Measurements from ENCODE around the gene MPRIP. TPM values are rescaled to one million over a fixed set of nuclear protein-coding genes. Genes with fewer than 3 reads are reported as not detected.

MPRIP gene
- polyA plus RNA-seq, 1 donor (not counting 4 experiments of a cell fraction or from before 2014, with no cell fraction given), result 113 TPM

DNA sequence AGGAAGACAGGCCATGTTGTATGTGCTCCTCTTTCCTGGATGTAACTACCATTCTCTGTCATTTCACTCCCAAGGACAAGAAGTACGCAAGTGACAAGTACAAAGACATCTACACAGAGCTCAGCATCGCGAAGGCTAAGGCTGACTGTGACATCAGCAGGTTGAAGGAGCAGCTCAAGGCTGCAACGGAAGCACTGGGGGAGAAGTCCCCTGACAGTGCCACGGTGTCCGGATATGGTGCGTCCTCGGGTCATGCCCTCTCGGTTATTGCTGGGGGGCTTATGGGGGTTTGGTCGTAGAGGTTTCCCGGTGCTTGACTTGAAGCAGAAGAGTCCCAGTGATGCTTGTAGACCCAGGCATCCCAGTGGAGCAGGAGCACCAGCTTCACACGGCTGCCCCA is 134.9 kb downstream of the MPRIP start:
- Histone ChIP-seq H3K4me3 (ENCODE audit: control insufficient read depth in 2 of 3, extremely low read depth in 1 of 3, insufficient read depth in 2 of 3, low read depth in 1 of 3, low read length in 3 of 3) (no peak overlapping the region), H3K79me2 (ENCODE audit: control insufficient read depth, insufficient read depth, low read length) (no peaks in the 10 kb centered on the region), H3K9me1 (ENCODE audit: control insufficient read depth, extremely low read depth, insufficient read depth, low read length) (no peaks in the 10 kb centered on the region), H3K27ac (ENCODE audit: control insufficient read depth, insufficient read depth, low read length) (no peak overlapping the region), H3K36me3 (ENCODE audit: control insufficient read depth in 2 of 2, extremely low read depth in 1 of 2, insufficient read depth in 2 of 2, low read length in 2 of 2) (peaks cover 70 to 71% of the 10 kb centered on the region in 2 experiments), H2AFZ (ENCODE audit: control insufficient read depth, low read length) (no peak overlapping the region), H3K4me1 (ENCODE audit: control insufficient read depth, extremely low read depth, insufficient read depth, low read length) (no peaks in the 10 kb centered on the region), H3K9me3 (ENCODE audit: control insufficient read depth, low read depth, low read length) (no peaks in the 10 kb centered on the region), H3K27me3 (ENCODE audit: control insufficient read depth, extremely low read depth, insufficient read depth, low read length) (no peaks in the 10 kb centered on the region), H3K4me2 (ENCODE audit: control insufficient read depth, extremely low read depth, insufficient read depth, low read depth, low read length) (no peak overlapping the region), H4K20me1 (ENCODE audit: control insufficient read depth, extremely low read depth, insufficient read depth, low read length) (peaks cover 3% of the 10 kb centered on the region), H3K9ac (ENCODE audit: control insufficient read depth, extremely low read depth, insufficient read depth, low read length) (no peak overlapping the region)
- dilution Hi-C loops (cut with MboI; ENCODE audit: extremely low pct_ligation_motif_present, low sequenced_read_pairs), result no loop called here
- no peak for FAIRE-seq
- TF ChIP-seq, protein P1, sequence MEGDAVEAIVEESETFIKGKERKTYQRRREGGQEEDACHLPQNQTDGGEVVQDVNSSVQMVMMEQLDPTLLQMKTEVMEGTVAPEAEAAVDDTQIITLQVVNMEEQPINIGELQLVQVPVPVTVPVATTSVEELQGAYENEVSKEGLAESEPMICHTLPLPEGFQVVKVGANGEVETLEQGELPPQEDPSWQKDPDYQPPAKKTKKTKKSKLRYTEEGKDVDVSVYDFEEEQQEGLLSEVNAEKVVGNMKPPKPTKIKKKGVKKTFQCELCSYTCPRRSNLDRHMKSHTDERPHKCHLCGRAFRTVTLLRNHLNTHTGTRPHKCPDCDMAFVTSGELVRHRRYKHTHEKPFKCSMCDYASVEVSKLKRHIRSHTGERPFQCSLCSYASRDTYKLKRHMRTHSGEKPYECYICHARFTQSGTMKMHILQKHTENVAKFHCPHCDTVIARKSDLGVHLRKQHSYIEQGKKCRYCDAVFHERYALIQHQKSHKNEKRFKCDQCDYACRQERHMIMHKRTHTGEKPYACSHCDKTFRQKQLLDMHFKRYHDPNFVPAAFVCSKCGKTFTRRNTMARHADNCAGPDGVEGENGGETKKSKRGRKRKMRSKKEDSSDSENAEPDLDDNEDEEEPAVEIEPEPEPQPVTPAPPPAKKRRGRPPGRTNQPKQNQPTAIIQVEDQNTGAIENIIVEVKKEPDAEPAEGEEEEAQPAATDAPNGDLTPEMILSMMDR (optimal IDR thresholded peaks at IDR 0.05 in 1 of 3, IDR thresholded peaks at IDR 0.05 in 1 of 3, conservative IDR thresholded peaks at IDR 0.05 in 1 of 3; ENCODE audit: extremely low read depth in 1 of 3, insufficient read depth in 2 of 3, low read length in 3 of 3), result no peak
- TF ChIP-seq EZH2 (IDR thresholded peaks at IDR 0.05; ENCODE audit: low read length), result no peak
- DNase-seq (ENCODE audit: low read depth, low spot score), result no peak

- no peak overlapping the region for H3K4me3 ChIP-seq (ENCODE audit: control insufficient read depth in 2 of 3, extremely low read depth in 1 of 3, insufficient read depth in 2 of 3, low read depth in 1 of 3, low read length in 3 of 3)
- H3K4me2 ChIP-seq (ENCODE audit: control insufficient read depth, extremely low read depth, insufficient read depth, low read depth, low read length), result no peak overlapping the region
- H3K4me1 ChIP-seq (ENCODE audit: control insufficient read depth, extremely low read depth, insufficient read depth, low read length), result no peaks in the 10 kb centered on the region
- H3K9ac ChIP-seq (ENCODE audit: control insufficient read depth, extremely low read depth, insufficient read depth, low read length), result no peak overlapping the region
- H3K79me2 ChIP-seq (ENCODE audit: control insufficient read depth, insufficient read depth, low read length), result no peaks in the 10 kb centered on the region
- dilution Hi-C loops (cut with MboI; ENCODE audit: extremely low pct_ligation_motif_present, low sequenced_read_pairs), result no loop called here
- H3K36me3 ChIP-seq (ENCODE audit: control insufficient read depth in 2 of 2, extremely low read depth in 1 of 2, insufficient read depth in 2 of 2, low read length in 2 of 2), result peaks cover 69 to 72% of the 10 kb centered on the region in 2 experiments
- DNase-seq (ENCODE audit: low read depth, low spot score), result no peak
- no peak overlapping the region for H3K27ac ChIP-seq (ENCODE audit: control insufficient read depth, insufficient read depth, low read length)
- no peak overlapping the region for H2AFZ ChIP-seq (ENCODE audit: control insufficient read depth, low read length)
- H4K20me1 ChIP-seq (ENCODE audit: control insufficient read depth, extremely low read depth, insufficient read depth, low read length), result peaks cover 3% of the 10 kb centered on the region
- no peaks in the 10 kb centered on the region for H3K9me3 ChIP-seq (ENCODE audit: control insufficient read depth, low read depth, low read length)
- no peaks in the 10 kb centered on the region for H3K9me1 ChIP-seq (ENCODE audit: control insufficient read depth, extremely low read depth, insufficient read depth, low read length)
- TF ChIP-seq, protein P1 (optimal IDR thresholded peaks at IDR 0.05 in 1 of 3, IDR thresholded peaks at IDR 0.05 in 1 of 3, conservative IDR thresholded peaks at IDR 0.05 in 1 of 3; ENCODE audit: extremely low read depth in 1 of 3, insufficient read depth in 2 of 3, low read length in 3 of 3), result no peak
- no peak for TF ChIP-seq EZH2 (IDR thresholded peaks at IDR 0.05; ENCODE audit: low read length)
- no peaks in the 10 kb centered on the region for H3K27me3 ChIP-seq (ENCODE audit: control insufficient read depth, extremely low read depth, insufficient read depth, low read length)
- FAIRE-seq, result no peak
These were observed 137.1 kb downstream of the MPRIP start for GRCh38 chr17:17179371-17179827.
